HG02642 (cell line): ENCODE measurements around the gene OLFM2.

Source experiments
- ATAC-seq: cut with Tn5 transposase; IDR thresholded peaks from one replicate; pipeline ENCODE4 v1.9.1; 2021; ENCODE audit warnings: mild to moderate bottlenecking; ENCODE audit not compliant: unreplicated experiment, poor library complexity

OLFM2 gene

GRCh38 chr19:9912551-9913236, 23.6 kb downstream of the OLFM2 start:
- no peak for ATAC-seq

GRCh38 chr19:9911524-9912185, 24.7 kb downstream of the OLFM2 start:
- no peak for ATAC-seq

- no peak for ATAC-seq
Observed at GRCh38 chr19:9910625-9911024, 25.7 kb downstream of the OLFM2 start.

GRCh38 chr19:9909251-9909650, 27.1 kb downstream of the OLFM2 start:
- ATAC-seq = no peak

- no peak for ATAC-seq
Observed at GRCh38 chr19:9906475-9907087, 29.7 kb downstream of the OLFM2 start.

- no peak for ATAC-seq
Observed at GRCh38 chr19:9903336-9903735, 33.0 kb downstream of the OLFM2 start.

GRCh38 chr19:9901642-9902041, 34.7 kb downstream of the OLFM2 start:
- ATAC-seq = no peak

GRCh38 chr19:9901020-9901419, 35.3 kb downstream of the OLFM2 start:
- ATAC-seq = no peak

GRCh38 chr19:9891609-9892373, 44.5 kb downstream of the OLFM2 start:
- no peak for ATAC-seq

GRCh38 chr19:9885077-9885552, 51.2 kb downstream of the OLFM2 start:
- no peak for ATAC-seq

- no peak for ATAC-seq
Observed at GRCh38 chr19:9883764-9884163, 52.6 kb downstream of the OLFM2 start.

GRCh38 chr19:9883231-9883758, 53.0 kb downstream of the OLFM2 start:
- ATAC-seq = no peak

- ATAC-seq = no peak
Observed at GRCh38 chr19:9881720-9882119, 54.6 kb downstream of the OLFM2 start.

- no peak for ATAC-seq
Observed at GRCh38 chr19:9878511-9879196, 57.7 kb downstream of the OLFM2 start.

GRCh38 chr19:9877780-9878510, 58.4 kb downstream of the OLFM2 start:
- no peak for ATAC-seq

GRCh38 chr19:9875796-9876195, 60.5 kb downstream of the OLFM2 start:
- ATAC-seq = no peak

- no peak for ATAC-seq
Observed at GRCh38 chr19:9875031-9875627, 61.2 kb downstream of the OLFM2 start.

- ATAC-seq = no peak
Observed at GRCh38 chr19:9872618-9873242, 63.6 kb downstream of the OLFM2 start.
